ENCODE data around the gene SPPL2B. TPM values are rescaled to one million over a fixed set of nuclear protein-coding genes. Genes with fewer than 3 reads are reported as not detected.

SPPL2B gene
- total RNA-seq, 1 donor from 2014 or later, result 54.3 TPM

DNA sequence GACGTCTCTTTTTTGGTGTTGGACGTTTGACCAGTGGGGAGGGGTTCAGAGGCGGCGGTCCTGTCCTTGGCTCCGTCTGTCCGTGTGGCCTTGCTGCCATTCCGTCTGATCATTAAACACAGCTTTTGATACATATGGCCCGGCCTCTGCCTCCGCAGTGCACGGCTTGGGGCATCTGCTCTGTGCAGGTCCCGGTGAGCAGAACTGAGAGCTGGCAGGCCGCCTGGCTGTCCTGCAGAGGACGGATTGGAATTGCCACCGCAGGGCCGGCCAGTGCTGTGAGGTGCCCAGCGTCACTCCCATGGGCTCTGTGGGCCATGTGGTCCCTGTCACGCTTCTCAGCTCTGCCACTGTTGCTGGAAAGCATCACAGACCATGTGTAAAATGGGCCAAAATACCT is 26.2 kb downstream of the SPPL2B start:
- intact Hi-C loops (cut with DNase I), result no loop called here
- H3K4me1 ChIP-seq, result no peaks in the 10 kb centered on the region

DNA sequence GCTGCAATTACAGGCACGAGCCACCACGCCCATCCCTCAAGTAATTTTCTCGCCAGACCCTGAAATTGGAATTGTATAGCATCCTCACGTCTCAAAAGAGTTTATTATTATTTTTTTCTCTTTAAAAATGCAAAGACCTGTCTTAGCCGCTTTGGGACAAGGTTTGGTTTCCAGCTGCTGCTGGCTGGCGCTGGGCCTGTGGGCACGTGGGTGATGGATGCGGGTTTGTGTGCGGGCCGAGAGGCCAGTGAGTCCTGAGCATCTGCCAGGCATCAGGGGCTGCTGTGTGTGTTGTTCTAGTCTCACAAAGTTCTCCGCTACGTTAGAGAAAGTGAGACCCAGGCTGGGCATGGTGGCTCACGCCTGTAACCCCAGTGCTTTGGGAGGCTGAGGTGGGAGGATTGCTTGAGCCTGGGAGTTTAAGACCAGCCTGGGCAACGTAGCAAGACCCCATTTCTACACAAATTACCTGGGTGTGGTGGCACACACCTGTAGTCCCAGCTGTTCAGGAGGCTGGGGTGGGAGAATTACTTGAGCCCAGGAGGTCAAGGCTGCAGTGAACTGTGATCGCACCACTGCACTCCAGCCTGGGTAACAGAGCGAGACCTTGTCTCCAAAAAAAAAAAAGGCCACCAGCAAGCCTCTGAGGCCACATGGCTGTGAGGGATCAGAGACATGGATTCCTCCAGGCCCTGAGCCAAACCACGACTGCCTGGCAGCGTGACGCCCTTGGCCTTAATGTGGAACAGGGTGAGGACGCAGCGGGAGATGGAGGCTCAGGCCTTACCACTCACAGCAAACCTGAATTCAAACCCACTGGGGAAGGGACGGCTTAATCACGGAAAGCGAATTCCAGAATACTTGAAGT is 26.9 kb downstream of the SPPL2B start:
- H3K4me1 ChIP-seq, result no peaks in the 10 kb centered on the region
- DNase-seq (ENCODE audit: extremely low spot score in 2 of 2), result no peak
- intact Hi-C loops (cut with DNase I), result no loop called here
- no peaks in the 10 kb centered on the region for H3K9me3 ChIP-seq
- H3K27me3 ChIP-seq, result no peaks in the 10 kb centered on the region
- H3K4me3 ChIP-seq, result no peak overlapping the region
- TF ChIP-seq, protein P1, sequence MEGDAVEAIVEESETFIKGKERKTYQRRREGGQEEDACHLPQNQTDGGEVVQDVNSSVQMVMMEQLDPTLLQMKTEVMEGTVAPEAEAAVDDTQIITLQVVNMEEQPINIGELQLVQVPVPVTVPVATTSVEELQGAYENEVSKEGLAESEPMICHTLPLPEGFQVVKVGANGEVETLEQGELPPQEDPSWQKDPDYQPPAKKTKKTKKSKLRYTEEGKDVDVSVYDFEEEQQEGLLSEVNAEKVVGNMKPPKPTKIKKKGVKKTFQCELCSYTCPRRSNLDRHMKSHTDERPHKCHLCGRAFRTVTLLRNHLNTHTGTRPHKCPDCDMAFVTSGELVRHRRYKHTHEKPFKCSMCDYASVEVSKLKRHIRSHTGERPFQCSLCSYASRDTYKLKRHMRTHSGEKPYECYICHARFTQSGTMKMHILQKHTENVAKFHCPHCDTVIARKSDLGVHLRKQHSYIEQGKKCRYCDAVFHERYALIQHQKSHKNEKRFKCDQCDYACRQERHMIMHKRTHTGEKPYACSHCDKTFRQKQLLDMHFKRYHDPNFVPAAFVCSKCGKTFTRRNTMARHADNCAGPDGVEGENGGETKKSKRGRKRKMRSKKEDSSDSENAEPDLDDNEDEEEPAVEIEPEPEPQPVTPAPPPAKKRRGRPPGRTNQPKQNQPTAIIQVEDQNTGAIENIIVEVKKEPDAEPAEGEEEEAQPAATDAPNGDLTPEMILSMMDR (IDR thresholded peaks at IDR 0.05), result no peak
- TF ChIP-seq POLR2A (IDR thresholded peaks at IDR 0.05) (no peak), POLR2AphosphoS5 (IDR thresholded peaks at IDR 0.05; ENCODE audit: insufficient read depth in 1 of 2, low read depth in 1 of 2) (no peak)
- peaks cover 0 to 18% of the 10 kb centered on the region in 2 donors for H3K36me3 ChIP-seq
- H3K27ac ChIP-seq, result no peak overlapping the region

More for the DNA sequence above, 26.2 kb downstream of the SPPL2B start:
- H3K27ac ChIP-seq, result no peak overlapping the region
- H3K27me3 ChIP-seq, result no peaks in the 10 kb centered on the region
- no peak overlapping the region for H3K4me3 ChIP-seq
- TF ChIP-seq, protein P1 (IDR thresholded peaks at IDR 0.05), result no peak
- TF ChIP-seq POLR2A (IDR thresholded peaks at IDR 0.05), result no peak
- TF ChIP-seq POLR2AphosphoS5 (IDR thresholded peaks at IDR 0.05; ENCODE audit: insufficient read depth in 1 of 2, low read depth in 1 of 2), result no peak
- DNase-seq (ENCODE audit: extremely low spot score in 2 of 2), result no peak
- peaks cover 0 to 18% of the 10 kb centered on the region in 2 donors for H3K36me3 ChIP-seq
- no peaks in the 10 kb centered on the region for H3K9me3 ChIP-seq

DNA sequence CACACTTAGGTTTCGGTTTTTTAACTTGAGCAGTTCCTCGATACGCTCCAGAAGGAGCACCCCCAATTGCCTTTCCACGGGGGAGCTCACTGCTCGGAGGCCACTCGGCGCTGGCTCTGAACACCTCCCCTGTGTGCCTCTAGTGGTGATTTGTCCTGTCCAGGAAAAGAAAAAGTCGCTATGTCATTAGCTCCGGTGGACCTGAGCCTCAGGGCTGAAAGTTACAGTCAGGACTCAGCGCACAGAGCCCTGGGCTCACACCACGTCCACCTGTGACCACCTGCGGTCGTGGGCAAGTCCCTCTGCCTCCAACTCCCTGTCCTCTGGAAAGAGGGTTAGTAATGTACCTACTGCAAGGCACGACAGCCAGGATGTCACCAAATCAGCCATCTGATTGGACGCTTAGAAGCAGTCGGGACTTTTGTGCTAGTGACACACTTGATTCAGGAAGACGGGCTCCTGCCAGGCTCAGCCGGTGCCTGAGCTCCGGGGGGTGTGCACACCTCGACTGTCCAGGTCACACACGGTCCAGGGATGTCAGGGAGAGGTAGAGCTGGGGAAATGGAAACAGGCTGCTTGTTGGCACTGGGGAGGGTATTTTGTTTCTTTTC is 27.7 kb downstream of the SPPL2B start:
- no peak overlapping the region for H3K27ac ChIP-seq
- DNase-seq (ENCODE audit: extremely low spot score in 2 of 2), result no peak
- TF ChIP-seq, protein P1 (IDR thresholded peaks at IDR 0.05), result no peak
- TF ChIP-seq POLR2A (IDR thresholded peaks at IDR 0.05), result no peak
- no peak for TF ChIP-seq POLR2AphosphoS5 (IDR thresholded peaks at IDR 0.05; ENCODE audit: insufficient read depth in 1 of 2, low read depth in 1 of 2)
- intact Hi-C loops (cut with DNase I), result no loop called here
- no peaks in the 10 kb centered on the region for H3K4me1 ChIP-seq
- no peaks in the 10 kb centered on the region for H3K27me3 ChIP-seq
- H3K4me3 ChIP-seq, result no peak overlapping the region
- no peaks in the 10 kb centered on the region for H3K9me3 ChIP-seq
- peaks cover 0 to 18% of the 10 kb centered on the region in 2 donors for H3K36me3 ChIP-seq

DNA sequence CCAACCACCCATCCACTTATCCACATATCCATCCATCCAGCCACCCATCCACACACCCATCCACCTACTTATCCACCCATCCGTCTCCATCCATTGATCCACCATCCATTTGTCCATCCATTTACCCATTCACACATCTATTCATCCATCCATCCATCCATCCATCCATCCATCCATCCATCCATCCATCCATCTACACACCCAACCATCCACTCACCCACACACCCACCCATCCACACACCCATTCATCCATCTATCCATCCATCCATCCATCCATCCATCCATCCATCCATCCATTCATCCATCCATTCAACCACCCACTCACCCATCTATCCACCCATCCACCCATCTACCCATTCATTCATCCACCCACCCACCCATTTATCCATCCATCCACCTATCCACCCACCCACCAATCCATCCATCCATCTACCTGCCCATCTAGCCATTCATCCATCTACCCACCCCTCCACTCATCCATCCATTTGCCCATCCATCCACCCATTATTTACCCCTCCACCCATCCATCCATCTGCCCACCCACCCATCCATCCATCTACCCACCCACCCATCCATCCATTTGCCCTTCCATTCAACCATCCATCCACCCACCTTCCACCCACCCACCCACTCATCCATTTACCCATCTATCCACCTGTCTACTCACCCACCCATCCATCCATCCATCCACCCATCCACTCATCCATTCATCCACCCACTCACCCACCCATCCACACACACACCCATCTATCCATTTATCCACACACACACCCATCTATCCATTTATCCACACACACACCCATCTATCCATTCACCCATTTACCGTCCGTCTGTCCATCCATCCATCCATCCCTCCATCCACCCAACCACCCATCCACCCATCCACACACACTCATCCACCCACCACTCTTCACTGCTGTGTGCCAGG is 29.1 kb downstream of the SPPL2B start:
- no peaks in the 10 kb centered on the region for H3K4me1 ChIP-seq
- no peak for TF ChIP-seq POLR2AphosphoS5 (IDR thresholded peaks at IDR 0.05; ENCODE audit: insufficient read depth in 1 of 2, low read depth in 1 of 2)
- TF ChIP-seq POLR2A (IDR thresholded peaks at IDR 0.05), result no peak
- TF ChIP-seq, protein P1 (IDR thresholded peaks at IDR 0.05), result no peak
- H3K27me3 ChIP-seq, result no peaks in the 10 kb centered on the region
- intact Hi-C loops (cut with DNase I), result no loop called here
- H3K4me3 ChIP-seq, result no peak overlapping the region
- no peak for DNase-seq (ENCODE audit: extremely low spot score in 2 of 2)
- H3K36me3 ChIP-seq, result peaks cover 0 to 18% of the 10 kb centered on the region in 2 donors
- no peaks in the 10 kb centered on the region for H3K9me3 ChIP-seq
- no peak overlapping the region for H3K27ac ChIP-seq
